Adipose tissue (tissue), 3 donors: Measurements from ENCODE around the gene TRIM71. TPM values are rescaled to one million over a fixed set of nuclear protein-coding genes. Genes with fewer than 3 reads are reported as not detected.
"Not testable (repeated sequence)": the region's sequence is repeated elsewhere in the genome, so short reads cannot be mapped to it uniquely, and the experiment has no call there.

Experiments
- H3K27ac ChIP-seq: one replicate; pipeline ENCODE4 v1.5.1; 2013; ENCODE audit warnings: low read depth, low read length
- WGBS, 3 donors: extraction: QIAGEN DNeasy Blood & Tissue Kit; methylation state at CpG; one replicate each; pipeline ENCODE4 v1.1.7; 2013; 5-methylcytosine and 5-hydroxymethylcytosine counted together
- polyA plus RNA-seq, 3 donors: library from polyadenylated mRNA; stranded (reverse); fragments of 200-250 nt; gene quantifications; one replicate each; pipeline ENCODE4 v1.2.3, GENCODE V29; 2013
- donor health status: healthy with polysubstance abuse.
- donor health status: Bipolar disorder and iron deficiency.
- donor health status: healthy.

Gene TRIM71
- polyA plus RNA-seq: under 1 TPM in 2 of 3 donors, not detected in 1; under 0.01 to 0.01 TPM

DNA sequence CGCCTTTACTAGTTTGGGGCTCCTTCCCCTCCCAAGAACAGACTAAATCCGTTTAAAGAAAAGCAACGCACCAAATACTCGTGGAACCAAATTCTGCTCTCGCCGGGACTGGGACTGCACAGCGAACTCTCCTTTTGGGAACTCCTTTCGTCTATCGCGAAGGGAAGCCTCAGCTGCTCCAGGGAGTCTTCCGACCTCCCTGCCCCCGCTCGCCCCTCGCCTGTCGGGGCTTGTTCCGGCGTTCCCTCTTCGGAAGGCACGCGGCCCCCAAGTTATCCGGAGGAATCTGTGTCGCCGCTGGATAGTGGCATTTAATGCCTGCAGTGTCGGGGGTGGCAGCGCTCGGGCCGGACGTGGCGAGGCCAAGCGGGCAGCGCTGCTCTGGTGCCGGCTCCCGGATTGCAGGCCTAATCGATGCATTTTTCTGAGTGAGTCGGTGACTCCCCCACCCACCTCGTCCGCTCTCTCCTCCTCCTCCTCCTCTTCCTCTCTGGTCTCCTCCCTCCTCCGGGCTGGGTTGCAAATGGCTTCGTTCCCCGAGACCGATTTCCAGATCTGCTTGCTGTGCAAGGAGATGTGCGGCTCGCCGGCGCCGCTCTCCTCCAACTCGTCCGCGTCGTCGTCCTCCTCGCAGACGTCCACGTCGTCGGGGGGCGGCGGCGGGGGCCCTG lies at the start of gene TRIM71:
TRIM71 (plus strand) TSS at position 440 of the 671 bp plus-strand sequence; CDS start at position 524, 84 bp downstream.
- 1 to 2% (median 1%) methylated on average over 58 to 59 of the region's 59 CpGs for WGBS, 3 donors
- no peak within 1 kb of the TSS for H3K27ac ChIP-seq

DNA sequence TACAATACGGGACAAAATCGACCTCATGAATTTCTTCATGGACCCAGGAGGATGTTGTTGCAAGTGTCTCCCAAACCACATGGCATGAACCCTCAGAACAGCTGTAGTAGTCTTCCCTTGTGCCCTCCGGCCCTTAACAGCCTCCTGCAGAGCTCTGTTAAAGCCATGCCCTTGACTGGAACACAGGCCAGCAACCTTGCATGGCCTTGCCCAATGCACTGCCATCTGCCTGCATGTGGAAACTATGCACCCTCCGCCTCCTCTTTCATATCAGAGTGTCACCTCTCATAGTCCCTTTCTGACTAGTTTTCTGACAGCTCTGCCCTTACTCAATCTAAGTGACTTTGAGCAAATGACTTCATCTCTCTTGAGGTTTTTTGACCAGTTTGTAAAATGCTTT lies 39.4 kb upstream of the TRIM71 start:
- WGBS, 3 donors: 64 to 91% (median 65%) methylated on average over 4 of the region's 4 CpGs

GRCh38 chr3:32780071-32780734 lies 37.6 kb upstream of the TRIM71 start:
- WGBS, 3 donors: 91 to 92% (median 92%) methylated on average over 10 of the region's 10 CpGs
- no peak overlapping the region for H3K27ac ChIP-seq

More for the DNA sequence above, 39.4 kb upstream of the TRIM71 start:
- no peak overlapping the region for H3K27ac ChIP-seq

GRCh38 chr3:32780735-32781210 lies 37.0 kb upstream of the TRIM71 start:
- 5 to 7% (median 6%) methylated on average over 36 of the region's 36 CpGs for WGBS, 3 donors
- no peak overlapping the region for H3K27ac ChIP-seq

DNA sequence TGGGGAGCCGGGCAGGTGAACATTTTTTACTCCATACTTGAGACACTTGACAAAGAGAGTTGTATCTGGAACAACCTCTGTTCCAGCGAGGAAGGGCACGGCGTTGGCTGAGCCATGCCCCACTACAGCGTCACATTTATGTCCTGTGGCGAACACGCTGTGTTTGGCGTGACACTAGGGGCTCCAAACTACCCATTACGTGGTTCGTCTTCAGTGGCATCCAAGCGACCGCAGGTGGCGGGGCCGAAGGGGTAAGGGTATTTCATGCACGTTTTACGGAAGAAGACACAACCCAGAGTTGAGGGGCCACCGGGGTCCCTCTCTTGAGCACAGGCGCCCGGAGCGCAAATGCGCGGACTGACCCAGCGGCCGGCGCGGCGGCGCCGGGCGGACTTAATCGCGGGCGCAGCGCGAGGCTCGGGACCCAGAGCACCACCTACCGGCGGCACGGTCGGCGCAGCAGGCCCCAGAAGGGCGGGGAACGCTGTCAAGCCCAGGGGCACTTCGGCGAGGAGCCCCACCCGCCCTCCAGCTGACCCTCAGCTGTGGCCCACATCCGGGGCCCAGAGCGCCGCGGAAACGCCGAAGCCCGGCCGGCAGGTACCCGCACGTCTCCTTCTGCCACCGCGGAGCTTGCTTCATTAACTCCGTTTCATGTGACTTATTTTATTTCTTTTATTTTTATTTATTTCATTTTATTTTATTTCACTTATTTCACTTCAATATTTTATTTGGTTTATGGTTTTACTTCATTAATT lies 36.4 kb upstream of the TRIM71 start:
- WGBS, 3 donors: 1 to 2% (median 2%) methylated on average over 47 to 59 of the region's 59 CpGs
- no peak overlapping the region for H3K27ac ChIP-seq

GRCh38 chr3:32781969-32782270 lies 35.9 kb upstream of the TRIM71 start:
- not testable (repeated sequence) for H3K27ac ChIP-seq
- WGBS, 3 donors: 89 to 92% (median 89%) methylated on average over 9 of the region's 9 CpGs

DNA sequence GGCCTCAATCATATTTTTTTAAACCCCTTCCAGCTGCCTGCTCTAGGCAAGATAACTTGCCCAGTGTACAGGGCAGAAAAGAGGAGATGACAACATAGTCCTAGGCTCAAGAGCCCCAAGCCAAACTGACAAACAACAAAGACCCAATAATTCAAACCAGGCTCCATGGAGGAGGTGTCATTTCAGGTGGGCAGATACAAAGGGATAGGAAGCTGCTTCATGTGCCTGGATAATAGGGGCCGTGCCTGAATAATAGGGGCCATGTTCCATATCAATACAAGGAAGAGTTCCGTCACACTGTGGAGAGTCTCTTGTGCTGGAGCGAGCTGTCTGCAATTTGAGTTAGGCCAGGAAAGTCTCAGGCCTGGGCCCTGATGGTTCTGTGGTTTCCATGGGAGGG lies 35.4 kb upstream of the TRIM71 start:
- WGBS, 3 donors: 89 to 95% (median 90%) methylated on average over 3 of the region's 3 CpGs
- no peak overlapping the region for H3K27ac ChIP-seq

DNA sequence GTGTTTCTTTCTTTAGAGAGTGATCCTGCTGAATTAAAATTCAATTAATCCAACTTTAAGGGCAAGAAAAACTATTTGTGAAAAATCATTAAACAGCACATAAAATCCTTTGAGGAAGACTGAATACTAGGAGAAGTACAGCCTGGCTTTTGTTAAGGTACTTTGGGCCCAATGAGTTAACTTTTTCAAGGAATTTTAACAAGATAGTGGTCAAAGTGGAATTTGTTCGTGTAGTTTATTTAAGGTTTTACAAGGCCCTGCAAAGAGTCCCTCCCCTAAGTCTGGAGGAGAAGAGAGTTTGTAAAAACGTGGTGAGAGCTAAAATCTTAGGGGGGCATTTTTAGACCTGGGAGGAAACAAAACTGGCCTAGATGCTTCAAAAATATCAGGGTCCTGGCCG lies 26.0 kb upstream of the TRIM71 start:
- H3K27ac ChIP-seq: no peak overlapping the region
- WGBS, 3 donors: 61 to 84% (median 80%) methylated on average over 3 of the region's 3 CpGs

DNA sequence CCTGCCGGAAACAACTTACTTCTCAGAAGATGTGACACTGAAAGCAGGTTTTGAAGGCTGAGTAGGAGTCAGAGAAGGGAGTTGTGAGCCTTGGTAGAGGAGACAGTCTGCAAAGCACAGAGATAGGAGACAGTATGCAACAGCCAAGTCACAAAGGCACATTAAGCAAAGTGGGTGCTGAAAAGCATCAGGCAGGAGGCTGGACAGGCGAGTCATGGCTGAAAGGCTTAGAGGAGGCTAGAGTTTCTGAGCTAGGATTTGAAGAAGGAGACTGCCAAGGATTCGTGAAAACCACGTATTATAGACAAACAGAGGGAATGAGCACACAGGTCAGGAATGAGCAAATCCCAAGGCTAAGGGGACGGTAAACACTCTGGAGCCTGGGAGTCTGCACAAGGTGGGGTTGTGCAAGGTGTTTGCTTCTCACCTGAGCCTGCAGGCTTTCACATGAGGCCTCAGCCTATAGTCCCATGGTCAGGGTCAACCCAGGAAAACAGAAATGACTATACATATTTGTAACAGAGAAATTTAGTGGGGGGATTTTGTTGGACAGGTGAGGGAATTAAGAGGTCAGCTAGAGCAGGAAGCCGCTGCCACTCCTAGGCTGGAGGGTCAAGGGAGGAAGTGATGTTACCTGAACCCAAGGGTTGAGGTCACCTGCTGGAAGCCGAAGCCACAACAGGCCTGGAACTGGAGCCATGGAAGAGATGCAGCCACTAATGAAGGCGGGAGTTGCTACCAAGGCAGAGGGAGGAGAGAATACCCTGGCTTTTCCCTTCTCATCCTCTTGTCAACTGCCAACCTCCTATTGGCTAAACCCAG lies 23.1 kb upstream of the TRIM71 start:
- no peak overlapping the region for H3K27ac ChIP-seq
- 68 to 88% (median 85%) methylated on average over 8 of the region's 8 CpGs for whole genome bisulfite sequencing, 3 donors

DNA sequence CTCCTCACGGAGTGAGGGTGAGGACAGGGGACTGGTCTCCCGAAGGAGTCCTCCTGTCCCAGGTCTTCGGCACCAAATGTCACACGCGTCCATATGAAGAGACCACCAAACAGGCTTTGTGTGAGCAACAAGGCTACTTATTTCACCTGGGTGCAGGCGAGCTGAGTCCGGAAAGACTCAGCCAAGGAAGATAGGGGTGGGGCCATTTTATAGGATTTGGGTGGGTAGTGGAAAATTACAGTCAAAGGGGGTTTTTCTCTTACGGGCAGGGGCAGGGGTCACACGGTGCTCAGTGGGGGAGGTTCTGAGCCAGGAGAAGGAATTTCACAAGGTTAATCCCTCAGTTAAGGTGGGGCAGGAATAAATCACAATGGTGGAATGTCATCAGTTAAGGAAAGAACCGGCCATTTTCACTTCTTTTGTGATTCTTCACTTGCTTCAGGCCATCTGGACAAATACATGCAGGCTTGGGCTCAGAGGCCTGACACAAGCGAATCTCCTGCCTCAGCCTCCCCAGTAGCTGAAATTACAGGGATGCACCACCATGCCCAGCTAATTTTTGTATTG lies 21.3 kb upstream of the TRIM71 start:
- 83 to 93% (median 86%) methylated on average over 11 of the region's 11 CpGs for WGBS, 3 donors
- not testable (repeated sequence) for H3K27ac ChIP-seq

DNA sequence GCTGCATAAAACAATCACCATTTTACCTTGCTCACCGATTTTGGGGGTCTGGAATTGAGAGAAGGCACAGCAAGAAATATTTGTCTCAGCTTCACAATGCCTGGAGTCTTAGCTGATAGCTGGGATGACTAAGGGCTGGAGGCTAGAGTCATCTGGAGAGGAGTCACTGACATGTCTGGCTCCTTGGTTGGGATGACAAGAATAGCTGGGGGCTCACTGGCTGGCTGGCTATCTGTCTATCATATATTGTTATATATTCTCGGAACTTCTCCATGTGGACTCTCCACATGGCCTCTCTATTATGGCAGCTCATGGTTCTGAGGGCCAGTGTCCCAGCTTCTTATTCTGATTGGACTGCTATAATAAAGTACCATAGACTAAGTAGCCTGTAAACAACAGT lies 20.0 kb upstream of the TRIM71 start:
- WGBS, 3 donors: 82 to 91% (median 89%) methylated on average over 2 of the region's 2 CpGs
- no peak overlapping the region for H3K27ac ChIP-seq

GRCh38 chr3:32801440-32801839 lies 16.4 kb upstream of the TRIM71 start:
- not testable (repeated sequence) for H3K27ac ChIP-seq
- WGBS, 3 donors: 92 to 98% (median 94%) methylated on average over 5 of the region's 5 CpGs

DNA sequence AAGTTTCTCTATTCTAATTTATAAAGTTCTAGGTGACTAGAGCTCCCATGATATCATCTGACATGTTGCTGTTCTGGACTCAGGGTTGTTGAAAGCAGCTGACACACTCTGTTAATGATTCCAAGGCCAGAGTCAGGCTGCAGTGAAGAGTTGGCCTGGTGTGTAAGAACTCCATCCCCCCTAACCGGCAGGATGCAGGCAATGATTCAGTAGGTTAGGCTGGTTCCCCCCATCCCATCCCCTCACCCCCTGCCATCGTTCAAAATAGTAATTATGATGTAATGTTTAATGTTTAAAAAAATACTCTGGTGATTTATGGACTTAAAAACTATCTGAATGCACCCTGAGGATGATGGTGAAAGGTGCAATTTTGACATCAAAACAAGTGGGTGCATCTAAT lies 4.6 kb upstream of the TRIM71 start:
- WGBS, 3 donors: 14 to 21% (median 17%) methylated on average over 2 of the region's 2 CpGs
- H3K27ac ChIP-seq: no peak overlapping the region

DNA sequence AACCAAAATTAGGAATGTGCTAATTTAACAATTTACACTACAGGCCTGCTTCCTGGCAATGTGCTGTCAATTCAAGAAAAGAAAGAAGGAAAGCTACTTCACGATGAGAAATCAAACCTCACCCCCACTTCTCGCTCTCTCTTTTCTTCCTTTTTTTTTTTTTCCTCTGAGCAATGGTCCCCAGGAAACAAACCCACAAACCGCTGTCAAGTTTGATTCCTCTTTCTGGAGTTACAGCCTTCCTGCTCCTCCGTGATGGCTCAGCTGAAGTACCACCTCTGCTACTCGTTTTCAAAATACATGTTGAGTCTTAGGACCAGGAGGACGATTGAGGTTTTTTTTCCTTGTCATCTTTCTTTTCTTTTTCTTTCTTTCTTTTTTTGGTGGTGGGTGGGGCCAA lies 3.4 kb upstream of the TRIM71 start:
- no peak overlapping the region for H3K27ac ChIP-seq
- 49 to 74% (median 60%) methylated on average over 6 of the region's 6 CpGs for WGBS, 3 donors

- no peak overlapping the region for H3K27ac ChIP-seq
- WGBS, 3 donors: 21 to 30% (median 24%) methylated on average over 21 of the region's 21 CpGs
These were observed 1.9 kb upstream of the TRIM71 start for GRCh38 chr3:32815841-32816438.

DNA sequence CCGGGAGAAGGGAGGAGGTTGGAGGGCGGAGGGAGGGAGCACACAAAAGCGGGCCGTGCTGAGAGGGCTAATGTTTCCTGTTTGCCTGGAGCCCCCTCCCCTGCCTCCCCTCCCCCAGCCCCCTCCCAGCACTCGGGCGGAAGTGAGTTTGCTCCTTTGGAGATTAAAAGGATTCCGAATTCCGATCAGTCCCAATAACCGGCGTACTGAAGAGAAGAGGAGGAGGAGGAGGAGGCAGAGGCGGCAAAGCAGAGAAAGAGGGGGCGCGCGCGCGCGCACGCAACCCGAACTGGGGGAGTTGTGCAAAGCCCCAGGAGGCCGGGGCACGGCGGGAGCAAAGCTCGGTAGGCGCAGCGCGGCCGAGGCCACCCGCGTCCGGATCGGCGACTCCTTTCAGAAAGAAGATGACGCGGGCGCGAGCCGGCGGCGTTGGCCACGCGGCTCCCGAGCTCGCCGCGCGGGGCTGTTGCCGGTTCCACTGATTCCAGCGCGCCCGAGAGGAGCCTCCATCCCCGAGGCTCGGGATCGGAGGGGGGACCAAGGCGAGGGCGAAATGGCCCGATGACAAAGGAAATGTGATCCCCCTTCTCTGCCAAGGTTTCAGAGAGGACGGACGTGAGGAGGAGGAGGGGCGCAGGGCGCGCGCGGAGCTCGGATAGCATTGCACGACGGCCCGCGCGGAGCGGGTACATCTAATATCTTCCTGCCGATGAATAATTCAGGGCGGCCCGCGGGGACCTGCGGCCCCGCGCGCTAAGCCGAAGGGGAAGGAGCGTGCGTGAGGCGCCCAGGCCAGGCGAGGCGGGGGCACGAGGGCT lies 1.1 kb upstream of the TRIM71 start:
- H3K27ac ChIP-seq: no peak overlapping the region
- 1% methylated on average over 76 to 85 of the region's 85 CpGs for WGBS, 3 donors

GRCh38 chr3:32817257-32817557 lies 590 bp upstream of the TRIM71 start:
- WGBS, 3 donors: 1 to 2% (median 1%) methylated on average over 38 to 49 of the region's 49 CpGs
- no peak overlapping the region for H3K27ac ChIP-seq
